Neuronal stem cell (in vitro differentiated cells): Measurements from ENCODE around the gene HOXD13.

Source experiments
- DNase-seq: peaks from one replicate; pipeline ENCODE4 v3.0.0-alpha.2; 2013; ENCODE audit warnings: low spot score
- H2AFZ ChIP-seq: one replicate; pipeline ENCODE4 v1.6.1; 2013; ENCODE audit warnings: mild to moderate bottlenecking, low read length, inconsistent platforms
- H2AK5ac ChIP-seq: 2 replicates; pipeline ENCODE4 v1.6.1; 2013; ENCODE audit warnings: low read depth, mild to moderate bottlenecking, inconsistent platforms, low read length, moderate library complexity, mixed read lengths
- H2BK120ac ChIP-seq: 2 replicates; pipeline ENCODE4 v1.6.1; 2013; ENCODE audit warnings: low read depth, mild to moderate bottlenecking, inconsistent platforms, low read length, moderate library complexity, mixed read lengths
- H2BK12ac ChIP-seq: one replicate; pipeline ENCODE4 v1.6.1; 2013; ENCODE audit warnings: low read length, inconsistent platforms
- H2BK15ac ChIP-seq: 2 replicates; pipeline ENCODE4 v1.6.1; 2013; ENCODE audit warnings: mild to moderate bottlenecking, low read length, inconsistent platforms, mixed read lengths
- H2BK5ac ChIP-seq: one replicate; pipeline ENCODE4 v1.6.1; 2013; ENCODE audit warnings: inconsistent platforms, mild to moderate bottlenecking, low read length, moderate library complexity
- H3K14ac ChIP-seq: one replicate; pipeline ENCODE4 v1.6.1; 2013; ENCODE audit warnings: low read length, inconsistent platforms
- H3K18ac ChIP-seq: 2 replicates; pipeline ENCODE4 v1.6.1; 2013; ENCODE audit warnings: low read length, inconsistent platforms
- H3K23ac ChIP-seq: 2 replicates; pipeline ENCODE4 v1.6.1; 2013; ENCODE audit warnings: low read depth, mild to moderate bottlenecking, mixed read lengths, low read length, inconsistent platforms; ENCODE audit not compliant: poor library complexity
- H3K27ac ChIP-seq: replicated peaks from 3 replicates; pipeline ENCODE4 v1.5.1; 2013; ENCODE audit warnings: low read length, inconsistent platforms
- H3K27me3 ChIP-seq, 3 experiments: 2 replicates each; pipeline ENCODE4 v1.6.1; 2013; ENCODE audit warnings: low read length in 3 of 3, mild to moderate bottlenecking in 2 of 3, inconsistent platforms in 1 of 3, low read depth in 1 of 3, mixed read lengths in 1 of 3, moderate library complexity in 1 of 3; ENCODE audit not compliant: control insufficient read depth in 3 of 3, insufficient read depth in 3 of 3
- H3K36me3 ChIP-seq, 2 donors: replicated peaks in 1 of 2; 2 replicates each; pipeline ENCODE4 v1.6.1; 2013; ENCODE audit warnings: low read length in 2 of 2; ENCODE audit not compliant: control insufficient read depth in 2 of 2, insufficient read depth in 2 of 2
- H3K4ac ChIP-seq: 2 replicates; pipeline ENCODE4 v1.6.1; 2013; ENCODE audit warnings: inconsistent platforms, mild to moderate bottlenecking, low read length, moderate library complexity
- H3K4me1 ChIP-seq, 2 donors: 1 replicate in 1 of 2; 2 replicates in 1 of 2; pipeline ENCODE4 v1.6.1; 2013; ENCODE audit warnings: low read length in 2 of 2, low read depth in 1 of 2; ENCODE audit not compliant: control insufficient read depth in 2 of 2, insufficient read depth in 1 of 2
- H3K4me2 ChIP-seq: one replicate; pipeline ENCODE4 v1.6.1; 2013; ENCODE audit warnings: mild to moderate bottlenecking, low read length, inconsistent platforms; ENCODE audit not compliant: insufficient read depth, poor library complexity, severe bottlenecking
- H3K4me3 ChIP-seq, 2 donors: 2 replicates each; pipeline ENCODE4 v1.5.1; 2013; ENCODE audit warnings: low read length in 2 of 2, mild to moderate bottlenecking in 2 of 2, inconsistent platforms in 1 of 2, moderate library complexity in 1 of 2
- H3K79me1 ChIP-seq: one replicate; pipeline ENCODE4 v1.6.1; 2013; ENCODE audit warnings: low read depth, mild to moderate bottlenecking, inconsistent platforms, low read length, moderate library complexity
- H3K9ac ChIP-seq: one replicate; pipeline ENCODE4 v1.6.1; 2013; ENCODE audit warnings: mild to moderate bottlenecking, low read depth, low read length, inconsistent platforms; ENCODE audit not compliant: poor library complexity
- H3K9me3 ChIP-seq, 2 donors: replicated peaks in 1 of 2; 2 replicates each; pipeline versions ENCODE3 to v1.6.1; 2013; ENCODE audit warnings: low read length in 2 of 2, mild to moderate bottlenecking in 2 of 2, inconsistent platforms in 1 of 2, low read depth in 1 of 2, mixed read lengths in 1 of 2, moderate library complexity in 1 of 2; ENCODE audit not compliant: control insufficient read depth in 2 of 2, insufficient read depth in 1 of 2
- H4K8ac ChIP-seq: one replicate; pipeline ENCODE4 v1.6.1; 2013; ENCODE audit warnings: low read depth, mild to moderate bottlenecking, inconsistent platforms, low read length, moderate library complexity
- H4K91ac ChIP-seq: one replicate; pipeline ENCODE4 v1.6.1; 2013; ENCODE audit warnings: low read length, low read depth, mild to moderate bottlenecking, inconsistent platforms; ENCODE audit not compliant: poor library complexity
- WGBS, 2 donors: extraction: QIAGEN DNeasy Blood & Tissue Kit; methylation state at CpG; one replicate each; pipeline ENCODE4 v1.1.7; 2013; ENCODE audit warnings: missing lambda C conversion rate in 2 of 2, mixed read lengths in 1 of 2; ENCODE audit not compliant: insufficient read length in 2 of 2, insufficient replicate concordance in 1 of 2; ENCODE audit errors: extremely low coverage in 2 of 2; 5-methylcytosine and 5-hydroxymethylcytosine counted together

Gene HOXD13

GRCh38 chr2:176130147-176130956, 37.8 kb downstream of the HOXD13 start:
- no peak overlapping the region for H2BK5ac ChIP-seq
- H3K4me2 ChIP-seq: peak overlapping the region; percentile 67
- H3K9me3 ChIP-seq: no peaks in the 10 kb centered on the region
- no peak overlapping the region for H2BK120ac ChIP-seq
- H3K4me1 ChIP-seq: peaks cover 0 to 5% of the 10 kb centered on the region in 2 donors
- H3K23ac ChIP-seq: peak overlapping the region; percentile 30
- peak overlapping the region; percentile 27 to 68 for H3K4me3 ChIP-seq
- no peaks in the 10 kb centered on the region for H3K79me1 ChIP-seq
- no peak overlapping the region for H3K9ac ChIP-seq
- DNase-seq: no peak
- no peak overlapping the region for H2BK15ac ChIP-seq
- peak overlapping the region; percentile 87 for H2AFZ ChIP-seq
- no peak overlapping the region for H4K8ac ChIP-seq
- no peak overlapping the region for H2BK12ac ChIP-seq
- no peak overlapping the region for H3K14ac ChIP-seq
- WGBS, 2 donors: no CpG with 5 or more reads among the region's 100 CpGs
- no peak overlapping the region for H4K91ac ChIP-seq
- H3K18ac ChIP-seq: no peak overlapping the region
- H3K27me3 ChIP-seq: peaks cover 33 to 98% (median 90%) of the 10 kb centered on the region in 3 experiments
- H2AK5ac ChIP-seq: no peak overlapping the region
- H3K36me3 ChIP-seq: no peaks in the 10 kb centered on the region
- H3K27ac ChIP-seq: no peak overlapping the region
- H3K4ac ChIP-seq: no peak overlapping the region

DNA sequence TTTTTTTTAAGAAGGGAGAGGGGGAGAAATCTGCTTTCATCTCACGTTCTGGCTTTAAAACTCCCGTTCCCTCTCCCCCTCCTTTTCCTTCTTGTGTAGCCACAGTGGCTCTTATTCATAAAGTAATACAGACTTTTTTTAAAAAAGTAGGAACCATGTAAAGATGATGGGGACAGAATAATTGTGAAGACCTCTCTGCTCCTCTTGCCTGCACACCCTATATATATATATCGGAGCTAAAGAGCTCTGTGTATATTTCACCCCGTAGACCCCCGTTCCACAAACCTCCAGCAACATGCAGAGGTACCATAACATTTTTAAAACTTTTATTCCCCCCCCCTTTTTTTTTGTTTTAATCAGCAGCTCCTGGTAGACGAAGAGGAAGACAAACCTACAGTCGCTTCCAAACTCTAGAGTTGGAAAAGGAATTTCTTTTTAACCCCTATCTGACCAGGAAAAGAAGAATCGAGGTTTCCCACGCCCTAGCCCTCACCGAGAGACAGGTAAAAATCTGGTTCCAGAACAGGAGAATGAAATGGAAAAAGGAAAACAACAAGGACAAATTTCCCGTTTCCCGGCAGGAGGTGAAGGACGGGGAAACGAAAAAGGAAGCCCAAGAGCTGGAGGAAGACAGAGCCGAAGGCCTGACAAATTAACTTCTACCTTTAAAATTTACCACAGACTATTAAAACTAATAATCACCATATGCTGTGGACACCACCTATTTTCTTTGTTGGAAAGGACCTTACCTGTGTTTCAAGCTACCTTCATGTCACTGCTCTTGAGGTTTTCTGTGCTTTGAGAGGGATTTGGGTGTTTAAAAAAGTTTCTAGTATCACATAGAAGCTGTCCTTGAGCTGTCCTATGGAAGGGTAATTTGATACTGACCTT, 38.7 kb downstream of the HOXD13 start:
- Histone ChIP-seq H3K27me3 (peaks cover 38 to 98% (median 91%) of the 10 kb centered on the region in 3 experiments), H3K36me3 (no peaks in the 10 kb centered on the region), H3K18ac (no peak overlapping the region), H2AFZ (no peak overlapping the region), H2BK120ac (no peak overlapping the region), H3K23ac (no peak overlapping the region), H2BK15ac (no peak overlapping the region), H2BK5ac (no peak overlapping the region), H3K9me3 (peaks cover 0 to 2% of the 10 kb centered on the region in 2 donors), H3K4me2 (no peak overlapping the region), H4K8ac (no peak overlapping the region), H2BK12ac (no peak overlapping the region), H3K4me1 (peaks cover 0 to 5% of the 10 kb centered on the region in 2 donors), H3K4me3 (no peak overlapping the region), H3K27ac (no peak overlapping the region), H2AK5ac (no peak overlapping the region), H3K4ac (no peak overlapping the region), H3K79me1 (no peaks in the 10 kb centered on the region), H3K14ac (no peak overlapping the region), H3K9ac (no peak overlapping the region), H4K91ac (no peak overlapping the region)
- no CpG with 5 or more reads among the region's 15 CpGs for WGBS, 2 donors
- no peak for DNase-seq

DNA sequence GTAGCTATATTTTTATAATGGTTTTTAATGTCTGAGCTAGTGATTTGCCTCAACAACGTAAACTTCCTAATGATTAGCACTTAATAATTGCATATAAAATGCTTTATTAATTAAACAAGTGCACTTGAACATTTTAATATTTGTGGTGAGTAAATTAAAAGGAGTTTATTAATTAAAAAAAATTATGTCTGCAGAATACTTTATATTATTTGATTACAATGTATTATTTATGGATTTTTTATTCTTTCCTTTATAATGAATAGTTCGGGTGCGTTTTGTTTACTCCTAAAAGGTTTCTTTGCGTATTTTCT, 39.3 kb downstream of the HOXD13 start:
- H2BK12ac ChIP-seq: no peak overlapping the region
- H3K4me3 ChIP-seq: no peak overlapping the region
- H4K91ac ChIP-seq: no peak overlapping the region
- H3K23ac ChIP-seq: no peak overlapping the region
- DNase-seq: no peak
- no peaks in the 10 kb centered on the region for H3K79me1 ChIP-seq
- no CpG with 5 or more reads among the region's 4 CpGs for WGBS, 2 donors
- peaks cover 0 to 5% of the 10 kb centered on the region in 2 donors for H3K4me1 ChIP-seq
- no peaks in the 10 kb centered on the region for H3K36me3 ChIP-seq
- no peak overlapping the region for H2AK5ac ChIP-seq
- H2BK120ac ChIP-seq: no peak overlapping the region
- no peak overlapping the region for H2BK5ac ChIP-seq
- no peak overlapping the region for H3K27ac ChIP-seq
- no peak overlapping the region for H3K4me2 ChIP-seq
- peaks cover 0 to 2% of the 10 kb centered on the region in 2 donors for H3K9me3 ChIP-seq
- no peak overlapping the region for H4K8ac ChIP-seq
- no peak overlapping the region for H2BK15ac ChIP-seq
- H3K14ac ChIP-seq: no peak overlapping the region
- no peak overlapping the region for H3K4ac ChIP-seq
- no peak overlapping the region for H3K18ac ChIP-seq
- no peak overlapping the region for H2AFZ ChIP-seq
- no peak overlapping the region for H3K9ac ChIP-seq
- peaks cover 43 to 98% (median 92%) of the 10 kb centered on the region in 3 experiments for H3K27me3 ChIP-seq
